GM18861 (cell line): Measurements from ENCODE around the gene AGXT.
"Not testable (repeated sequence)": the region's sequence is repeated elsewhere in the genome, so short reads cannot be mapped to it uniquely, and the experiment has no call there.

Source experiments
- ATAC-seq: cut with Tn5 transposase; IDR thresholded peaks from one replicate; pipeline ENCODE4 v1.9.1; 2021; ENCODE audit not compliant: unreplicated experiment

The AGXT gene

GRCh38 chr2:240839152-240840143, 29.2 kb upstream of the AGXT start:
- ATAC-seq: no peak

GRCh38 chr2:240840435-240841060, 28.1 kb upstream of the AGXT start:
- ATAC-seq: no peak

GRCh38 chr2:240846309-240846708, 22.3 kb upstream of the AGXT start:
- ATAC-seq: not testable (repeated sequence)

- ATAC-seq: no peak
Observed at GRCh38 chr2:240846873-240847595, 21.6 kb upstream of the AGXT start.

GRCh38 chr2:240847817-240848216, 20.8 kb upstream of the AGXT start:
- no peak for ATAC-seq

GRCh38 chr2:240848900-240849680, 19.5 kb upstream of the AGXT start:
- no peak for ATAC-seq

GRCh38 chr2:240850026-240850425, 18.6 kb upstream of the AGXT start:
- ATAC-seq: no peak

GRCh38 chr2:240850756-240851077, 17.9 kb upstream of the AGXT start:
- ATAC-seq: no peak

- ATAC-seq: no peak
Observed at GRCh38 chr2:240851078-240851991, 17.3 kb upstream of the AGXT start.

- ATAC-seq: no peak
Observed at GRCh38 chr2:240852671-240853314, 15.8 kb upstream of the AGXT start.

- ATAC-seq: no peak
Observed at GRCh38 chr2:240855670-240856069, 13.0 kb upstream of the AGXT start.

GRCh38 chr2:240856151-240856980, 12.3 kb upstream of the AGXT start:
- ATAC-seq: no peak

GRCh38 chr2:240857039-240858008, 11.3 kb upstream of the AGXT start:
- no peak for ATAC-seq

GRCh38 chr2:240858321-240858720, 10.3 kb upstream of the AGXT start:
- no peak for ATAC-seq

GRCh38 chr2:240858871-240859270, 9.8 kb upstream of the AGXT start:
- no peak for ATAC-seq

- no peak for ATAC-seq
Observed at GRCh38 chr2:240861547-240861946, 7.1 kb upstream of the AGXT start.

GRCh38 chr2:240864475-240864874, 4.1 kb upstream of the AGXT start:
- no peak for ATAC-seq
